ENCODE results near the gene ZFAND3.

DNA sequence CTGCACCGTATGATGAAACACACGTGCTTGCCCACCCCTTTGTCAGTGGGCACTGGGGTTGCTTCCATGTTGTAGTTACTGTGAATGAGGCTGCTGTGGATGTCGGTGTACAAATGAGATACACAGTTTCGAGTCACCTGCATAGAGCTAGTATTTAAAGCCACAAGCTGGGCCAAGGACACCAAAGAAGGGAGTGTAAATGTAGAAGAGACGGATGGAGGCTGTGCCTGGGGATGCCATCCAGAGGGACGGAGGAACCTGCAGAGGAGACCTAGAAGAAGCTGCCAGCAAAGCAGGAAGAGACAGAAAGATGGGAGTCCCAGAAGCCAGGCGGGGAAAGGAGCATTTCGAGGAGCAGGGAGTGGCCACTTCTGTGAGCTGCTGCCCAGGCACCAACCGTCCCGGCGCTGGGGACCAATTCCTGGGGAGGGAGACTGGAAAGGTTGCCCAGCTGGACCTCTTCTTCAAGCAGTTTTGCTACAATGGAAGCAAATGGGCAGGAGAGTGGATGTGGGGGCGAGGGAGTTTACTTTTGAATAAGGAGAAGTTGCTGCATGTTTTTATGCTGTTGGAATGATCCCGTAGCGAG lies 339.3 kb downstream of the ZFAND3 start:
- no peak for TF ChIP-seq EP300 (IDR thresholded peaks at IDR 0.05)
- TF ChIP-seq, protein P1, sequence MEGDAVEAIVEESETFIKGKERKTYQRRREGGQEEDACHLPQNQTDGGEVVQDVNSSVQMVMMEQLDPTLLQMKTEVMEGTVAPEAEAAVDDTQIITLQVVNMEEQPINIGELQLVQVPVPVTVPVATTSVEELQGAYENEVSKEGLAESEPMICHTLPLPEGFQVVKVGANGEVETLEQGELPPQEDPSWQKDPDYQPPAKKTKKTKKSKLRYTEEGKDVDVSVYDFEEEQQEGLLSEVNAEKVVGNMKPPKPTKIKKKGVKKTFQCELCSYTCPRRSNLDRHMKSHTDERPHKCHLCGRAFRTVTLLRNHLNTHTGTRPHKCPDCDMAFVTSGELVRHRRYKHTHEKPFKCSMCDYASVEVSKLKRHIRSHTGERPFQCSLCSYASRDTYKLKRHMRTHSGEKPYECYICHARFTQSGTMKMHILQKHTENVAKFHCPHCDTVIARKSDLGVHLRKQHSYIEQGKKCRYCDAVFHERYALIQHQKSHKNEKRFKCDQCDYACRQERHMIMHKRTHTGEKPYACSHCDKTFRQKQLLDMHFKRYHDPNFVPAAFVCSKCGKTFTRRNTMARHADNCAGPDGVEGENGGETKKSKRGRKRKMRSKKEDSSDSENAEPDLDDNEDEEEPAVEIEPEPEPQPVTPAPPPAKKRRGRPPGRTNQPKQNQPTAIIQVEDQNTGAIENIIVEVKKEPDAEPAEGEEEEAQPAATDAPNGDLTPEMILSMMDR (IDR thresholded peaks at IDR 0.05): no peak
- TF ChIP-seq POLR2A (IDR thresholded peaks at IDR 0.05): no peak
- no peak for TF ChIP-seq POLR2AphosphoS5 (IDR thresholded peaks at IDR 0.05)
